HEK293 (cell line): ENCODE results near the gene MRPS22.

Experiments
- CTCF ChIP-seq: fragments of 450-650 bp; formaldehyde crosslinking; IDR thresholded peaks from 2 replicates; pipeline ENCODE4 v1.5.1; 2016; ENCODE audit warnings: missing biosample characterization, missing genetic modification characterization
- ZXDB ChIP-seq: fragments of 450-650 bp; formaldehyde crosslinking; IDR thresholded peaks from 2 replicates; pipeline ENCODE4 v1.5.1; 2016; ENCODE audit warnings: missing biosample characterization, missing genetic modification characterization
- TF ChIP-seq, protein P1 (sequence below): fragments of 450-650 bp; formaldehyde crosslinking; IDR thresholded peaks from 2 replicates; pipeline ENCODE4 v1.5.1; 2016; ENCODE audit warnings: missing biosample characterization, missing genetic modification characterization

DNA sequence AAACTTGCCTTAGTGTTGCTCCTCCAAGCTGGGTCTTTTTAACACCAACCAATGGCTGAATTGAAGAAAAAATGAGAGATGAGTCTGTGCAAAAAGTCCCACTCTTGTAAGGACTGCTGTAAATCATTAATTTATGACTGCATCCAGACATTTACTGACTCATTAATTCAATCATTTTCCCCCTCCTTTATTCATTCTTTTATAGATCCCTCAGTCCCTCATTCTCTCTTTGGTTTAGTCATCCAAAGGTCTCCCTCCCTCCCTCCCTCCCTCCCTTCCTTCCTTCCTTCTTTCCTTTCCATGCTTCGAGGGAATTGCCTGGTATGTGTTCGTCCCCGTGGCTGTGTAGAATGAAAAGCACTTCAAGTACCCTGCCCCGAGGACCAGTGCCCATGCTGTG, 35.3 kb upstream of the MRPS22 start:
- TF ChIP-seq CTCF (tag by site-specific recombination) (no peak), ZXDB (tag by site-specific recombination) (no peak)
- TF ChIP-seq, protein P1, sequence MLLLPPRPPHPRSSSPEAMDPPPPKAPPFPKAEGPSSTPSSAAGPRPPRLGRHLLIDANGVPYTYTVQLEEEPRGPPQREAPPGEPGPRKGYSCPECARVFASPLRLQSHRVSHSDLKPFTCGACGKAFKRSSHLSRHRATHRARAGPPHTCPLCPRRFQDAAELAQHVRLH (tag by site-specific recombination): no peak
